TTC549 (cell line): ENCODE measurements around the gene ADH4.
A peak's percentile ranks its signal among the peaks of the same experiment; 100 is the strongest.
"Not testable (repeated sequence)": the region's sequence is repeated elsewhere in the genome, so short reads cannot be mapped to it uniquely, and the experiment has no call there.

Source experiments
- FAIRE-seq: peaks from 2 replicates; lab custom pipeline; 2012; peaks lifted over from hg19 to GRCh38; lab: Jason Lieb, UNC

ADH4 gene

GRCh38 chr4:99131378-99131777, 12.7 kb downstream of the ADH4 start:
- no peak for FAIRE-seq

- no peak for FAIRE-seq
These were observed 17.7 kb downstream of the ADH4 start for GRCh38 chr4:99126376-99126775.

DNA sequence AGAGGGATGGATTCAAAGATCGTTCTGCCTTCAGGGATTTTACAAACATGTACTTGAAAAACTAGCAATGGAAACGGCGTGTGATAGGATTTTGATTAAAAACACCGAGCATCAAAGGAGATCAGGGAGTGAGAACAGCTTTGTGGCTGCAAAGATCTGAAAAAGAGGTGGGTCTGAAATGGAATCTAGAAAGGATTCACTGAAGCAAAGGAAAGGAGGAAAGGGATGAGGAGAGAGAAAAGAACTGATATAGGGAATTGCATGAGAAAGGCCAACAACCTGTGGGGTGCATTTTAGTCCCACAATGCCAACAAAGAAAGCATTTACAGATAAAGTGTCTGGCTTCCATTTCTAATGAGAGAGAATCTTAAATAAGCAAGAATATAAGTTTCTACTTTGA, 23.1 kb downstream of the ADH4 start:
- FAIRE-seq, result no peak

GRCh38 chr4:99120501-99120900, 23.6 kb downstream of the ADH4 start:
- FAIRE-seq, result no peak

- peak; percentile 91 for FAIRE-seq
These were observed 26.0 kb downstream of the ADH4 start for GRCh38 chr4:99117876-99118693.

- FAIRE-seq, result not testable (repeated sequence)
These were observed 26.8 kb downstream of the ADH4 start for GRCh38 chr4:99117122-99117841.

- not testable (repeated sequence) for FAIRE-seq
These were observed 34.8 kb downstream of the ADH4 start for GRCh38 chr4:99109286-99109685.

GRCh38 chr4:99104153-99104552, 39.9 kb downstream of the ADH4 start:
- FAIRE-seq, result no peak

GRCh38 chr4:99103166-99103565, 40.9 kb downstream of the ADH4 start:
- no peak for FAIRE-seq

DNA sequence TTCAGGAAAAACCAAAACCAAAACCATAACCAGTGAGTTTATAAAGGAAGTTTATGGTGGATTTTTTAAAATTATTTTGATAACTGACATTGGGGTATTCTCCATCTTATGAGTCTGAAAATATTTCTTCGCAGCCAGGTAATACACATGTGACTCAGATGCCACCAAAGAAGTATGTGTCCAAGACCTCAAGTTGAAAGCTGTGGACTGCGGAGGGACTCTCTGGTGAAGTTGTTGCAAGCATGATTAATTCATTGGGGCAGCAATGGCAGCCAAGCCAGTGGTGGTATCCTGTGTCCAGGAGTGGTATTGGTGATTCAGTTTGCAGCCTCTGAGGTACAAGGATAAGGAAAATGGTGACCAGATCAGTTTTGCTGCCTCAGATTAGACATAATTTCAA, 41.5 kb downstream of the ADH4 start:
- FAIRE-seq, result no peak

DNA sequence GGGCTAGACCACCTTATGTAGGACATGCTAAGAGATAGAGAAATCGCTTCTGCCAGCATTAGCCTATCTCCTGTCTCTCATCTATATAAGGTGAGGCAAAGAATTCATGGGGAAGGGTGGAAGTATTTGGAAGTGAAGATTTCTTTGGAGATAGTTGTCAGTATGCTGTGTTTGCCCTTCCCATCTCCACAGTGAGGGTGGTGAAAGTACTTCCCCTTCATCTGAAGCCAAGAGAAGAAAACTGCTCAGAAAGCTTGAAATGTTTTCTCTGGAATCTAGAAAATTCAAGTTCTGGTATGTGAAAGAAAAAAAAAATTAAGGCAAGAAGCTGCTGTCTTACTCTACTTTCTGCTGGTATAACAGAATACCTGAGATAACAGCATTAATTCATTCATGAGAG, 43.2 kb downstream of the ADH4 start:
- FAIRE-seq, result no peak

- FAIRE-seq, result not testable (repeated sequence)
These were observed 44.3 kb downstream of the ADH4 start for GRCh38 chr4:99099814-99100213.

- no peak for FAIRE-seq
These were observed 44.8 kb downstream of the ADH4 start for GRCh38 chr4:99099311-99099710.

GRCh38 chr4:99091841-99092240, 52.3 kb downstream of the ADH4 start:
- not testable (repeated sequence) for FAIRE-seq

DNA sequence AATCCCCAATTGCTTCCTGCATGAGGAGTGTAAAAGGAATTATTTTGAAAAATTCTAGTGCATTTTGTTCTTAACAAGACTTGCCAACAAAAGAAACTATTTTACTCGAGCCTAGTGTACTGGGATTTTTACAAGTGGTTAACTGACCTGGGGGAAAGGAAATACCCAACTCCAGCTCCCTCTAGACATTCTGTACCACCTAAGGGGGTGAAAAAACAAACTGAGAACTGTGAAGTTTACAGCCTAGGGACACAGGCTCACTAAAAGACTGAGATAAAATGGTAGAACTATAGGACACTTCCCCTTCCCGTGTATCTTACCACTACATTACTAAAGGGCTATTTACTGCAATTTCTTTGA, 52.9 kb downstream of the ADH4 start:
- FAIRE-seq, result no peak

DNA sequence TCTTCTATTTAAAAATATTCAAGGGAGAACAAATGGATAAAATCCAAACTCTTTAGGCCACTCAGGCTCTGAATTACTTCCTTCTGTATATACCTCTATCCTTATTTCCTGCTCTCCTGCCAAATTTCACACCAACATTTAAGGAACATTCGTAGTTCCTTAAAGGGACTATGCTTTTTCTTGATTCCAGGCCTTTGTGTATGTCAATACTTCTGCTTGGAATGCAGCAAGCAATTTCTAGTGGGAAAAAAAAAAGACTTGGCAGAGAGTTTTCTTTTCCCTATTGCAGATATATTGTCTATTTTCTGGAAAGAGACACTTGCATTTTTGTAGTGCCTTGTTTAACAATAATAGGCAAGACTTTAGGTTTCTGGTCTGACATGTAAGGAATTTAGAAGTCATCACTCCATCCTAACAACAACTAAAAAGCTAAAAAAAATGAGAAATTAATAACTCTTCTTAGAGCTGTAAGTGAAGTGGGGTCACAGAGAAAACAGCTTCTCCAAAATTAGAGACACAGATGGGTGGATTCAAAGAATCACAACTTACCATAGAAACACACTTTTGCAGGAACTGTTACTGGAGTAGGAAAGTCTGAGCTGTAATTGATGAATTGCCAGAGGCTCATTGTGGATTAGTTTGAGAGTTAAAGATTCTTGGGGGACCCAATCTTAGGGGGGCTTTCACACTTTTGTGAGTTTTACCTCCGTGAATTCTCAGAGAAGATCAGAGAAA, 53.4 kb downstream of the ADH4 start:
- FAIRE-seq, result no peak

- no peak for FAIRE-seq
These were observed 55.4 kb downstream of the ADH4 start, which contains the start of gene ADH5 for GRCh38 chr4:99088481-99089365. TSS of gene ADH5 (minus strand) at chr4:99088788. CDS start at chr4:99088700, 88 bp downstream.

DNA sequence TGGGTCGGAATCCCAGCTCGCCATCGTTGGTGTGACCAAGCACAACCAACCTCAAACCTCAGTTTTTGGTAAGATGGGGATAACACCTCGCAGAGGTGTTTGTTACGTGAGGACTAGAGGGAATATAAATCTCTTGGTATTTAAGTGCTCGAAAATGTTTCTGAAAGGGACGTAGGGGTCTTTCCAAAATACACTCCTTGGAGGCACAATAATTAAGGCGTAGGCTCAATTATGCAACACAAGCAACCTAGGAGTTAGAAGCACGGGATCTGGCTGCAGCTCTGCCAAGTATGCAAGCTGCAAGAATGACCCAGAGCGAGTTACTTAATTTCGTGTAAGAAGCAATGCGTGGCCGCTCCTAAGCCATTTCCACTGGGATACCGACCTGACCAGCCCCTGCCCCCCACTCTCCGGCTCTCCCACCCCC, 56.1 kb downstream of the ADH4 start:
- FAIRE-seq, result no peak

DNA sequence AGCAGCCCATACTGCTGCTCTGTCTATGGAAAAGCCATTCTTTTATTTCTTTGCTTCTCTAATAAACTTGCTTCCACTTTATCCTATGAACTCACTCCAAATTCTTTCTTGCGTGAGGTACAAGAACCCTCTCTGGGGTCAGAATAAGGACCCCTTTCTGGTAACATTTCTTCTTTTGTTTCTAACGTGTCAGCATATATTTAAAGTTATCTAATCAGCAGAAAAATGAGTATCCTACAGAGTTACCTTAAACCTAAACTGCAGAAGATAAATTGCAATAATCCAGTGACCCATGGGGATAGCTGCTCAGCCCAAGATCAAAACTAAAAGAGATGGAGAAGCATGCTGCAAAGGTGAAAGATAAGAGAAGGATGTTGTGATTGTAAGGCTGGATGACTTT, 59.5 kb downstream of the ADH4 start:
- FAIRE-seq, result no peak

DNA sequence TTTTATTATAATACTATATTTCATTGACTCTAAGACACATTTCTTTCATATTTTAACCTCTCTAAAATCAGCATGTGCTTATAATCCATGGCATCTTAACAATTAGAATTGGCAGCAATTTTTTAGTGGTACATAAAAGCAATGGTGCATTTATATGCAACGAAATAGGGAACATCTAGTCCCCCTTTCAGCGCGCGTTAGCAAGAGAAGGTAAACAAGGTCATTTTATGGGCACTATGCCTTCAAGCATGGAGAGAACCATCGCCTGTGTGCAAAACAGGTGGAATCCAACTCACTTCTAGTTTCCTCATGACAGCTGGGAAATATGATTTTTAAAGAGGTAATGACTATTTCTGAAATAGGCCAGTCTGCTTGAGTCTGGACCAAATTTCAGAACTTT, 61.9 kb downstream of the ADH4 start:
- FAIRE-seq, result no peak

DNA sequence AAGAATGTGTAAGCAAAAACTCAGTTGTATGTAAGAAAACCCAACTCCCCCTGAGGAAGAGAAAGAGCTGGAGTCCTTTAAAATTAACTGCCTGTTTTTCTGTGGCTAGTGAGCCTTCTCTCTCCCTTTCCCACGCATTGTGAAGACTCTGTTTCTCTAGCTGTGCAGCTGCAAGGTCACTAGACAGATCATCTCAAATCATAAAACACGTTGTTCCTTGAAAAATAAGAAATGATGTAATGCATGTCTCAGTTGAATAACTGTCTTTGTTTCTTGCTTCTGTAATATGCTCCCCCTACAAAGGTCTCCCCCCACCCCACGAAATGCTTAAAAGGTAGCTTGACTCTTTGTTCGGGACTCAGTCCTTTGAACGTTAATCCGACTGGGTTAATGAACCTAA, 63.2 kb downstream of the ADH4 start:
- FAIRE-seq, result not testable (repeated sequence)
